GDM1 (cell line): Measurements from ENCODE around the gene XPO4.
"Not testable (repeated sequence)": the region's sequence is repeated elsewhere in the genome, so short reads cannot be mapped to it uniquely, and the experiment has no call there.

ENCODE experiments used
- DNase-seq: peaks from one replicate; lab custom pipeline; 2025; lab: John Stamatoyannopoulos, UW

Gene XPO4

DNA sequence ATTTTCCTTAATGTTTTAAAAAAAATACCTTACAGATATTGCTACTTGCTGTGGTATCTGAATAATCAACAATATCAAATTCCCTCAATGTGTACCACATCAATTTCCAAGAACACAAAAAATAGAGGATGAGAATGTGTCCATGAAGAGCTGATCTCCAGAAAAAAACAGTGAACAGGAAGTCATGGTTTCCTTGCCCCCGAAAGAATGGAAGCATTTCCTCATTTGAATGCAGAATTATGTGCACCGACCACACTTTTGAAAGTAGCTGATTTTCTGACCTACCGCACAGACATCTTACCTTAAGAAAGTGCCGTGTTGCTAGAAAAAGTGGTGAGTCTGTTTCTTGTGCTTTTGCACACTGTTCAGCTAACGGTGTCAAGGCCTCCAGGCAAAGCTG is 115.4 kb downstream of the XPO4 start:
- no peak for DNase-seq

DNA sequence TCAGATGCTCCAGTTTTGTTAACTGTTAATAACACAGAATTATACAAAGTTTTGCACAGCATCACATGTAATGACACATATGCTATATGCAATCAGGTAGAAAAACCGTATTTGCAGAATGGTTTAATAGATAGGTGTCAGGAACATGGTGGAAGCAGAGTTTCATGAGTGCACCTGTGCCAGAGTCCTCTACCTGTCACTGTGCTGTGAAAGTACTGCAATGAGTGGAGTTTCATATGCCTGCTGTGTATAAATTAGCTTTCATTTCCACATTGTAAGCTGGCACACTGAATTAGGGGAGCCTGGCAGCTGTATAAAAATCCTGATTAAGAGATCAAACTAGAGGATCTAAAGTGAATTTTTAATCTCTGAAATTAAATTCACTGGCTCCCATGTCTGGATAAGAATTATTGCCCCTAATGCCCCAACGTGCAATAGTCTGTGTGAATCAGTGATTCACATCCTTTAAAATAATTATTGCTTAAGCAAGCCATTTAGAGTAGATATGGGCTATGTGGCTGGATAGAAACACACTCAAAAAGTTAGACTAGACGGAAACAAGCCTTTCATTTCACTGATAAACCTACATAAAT is 120.3 kb downstream of the XPO4 start:
- DNase-seq = no peak

DNA sequence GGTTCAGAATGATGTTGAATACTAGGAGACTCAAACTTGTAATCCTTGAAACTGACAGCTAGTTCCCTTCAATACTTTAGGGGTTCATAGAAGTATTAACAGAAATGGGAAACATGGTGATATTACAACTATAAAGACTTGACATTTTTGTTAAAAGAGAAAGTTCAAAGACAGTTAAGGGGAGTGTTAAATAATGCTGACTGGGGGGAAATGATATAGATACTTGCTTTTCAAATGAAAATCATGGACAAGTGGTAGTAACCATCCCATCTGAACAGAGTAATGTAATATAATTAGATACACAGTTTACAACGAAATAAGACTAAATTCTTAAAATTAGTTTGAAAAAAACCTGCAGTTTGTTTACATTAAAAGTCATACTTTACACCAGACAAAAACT is 122.2 kb downstream of the XPO4 start:
- no peak for DNase-seq

DNA sequence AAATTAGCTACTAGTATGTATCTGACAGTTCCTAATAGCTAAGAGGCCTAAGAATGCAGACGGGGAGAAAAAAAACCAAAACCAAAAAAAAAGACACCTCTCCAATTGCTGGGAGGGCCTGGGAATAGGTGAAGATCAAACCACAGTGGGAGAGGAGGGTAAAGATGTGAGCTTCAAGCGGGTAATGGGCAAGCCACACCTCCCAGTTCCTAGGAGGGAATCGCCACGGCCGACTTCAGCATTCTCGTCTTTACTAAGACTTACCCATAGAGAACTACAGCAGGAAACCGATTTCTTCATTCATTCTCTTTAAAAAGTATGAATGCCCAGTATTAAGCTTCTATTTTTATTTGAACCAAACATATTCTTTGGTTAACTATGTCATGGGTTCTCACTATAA is 123.1 kb downstream of the XPO4 start:
- DNase-seq = no peak

DNA sequence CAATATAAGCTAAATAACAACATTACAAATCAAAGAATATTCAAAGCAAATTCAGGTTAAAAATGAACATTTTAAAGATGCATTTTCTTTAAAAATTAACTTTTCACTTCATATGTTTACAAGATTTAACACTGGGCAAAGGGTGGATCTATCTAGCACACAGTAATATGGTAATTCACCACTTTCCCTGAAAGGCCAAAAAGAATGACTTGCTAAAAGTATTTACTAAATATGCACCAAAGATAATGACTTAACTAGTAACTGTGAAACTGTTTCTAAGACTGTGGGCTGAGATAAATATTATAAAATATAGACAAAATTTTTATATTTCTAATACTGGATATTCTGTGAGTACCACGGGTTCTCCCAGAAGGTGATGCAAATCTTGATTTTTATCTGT is 124.2 kb downstream of the XPO4 start:
- DNase-seq = no peak

DNA sequence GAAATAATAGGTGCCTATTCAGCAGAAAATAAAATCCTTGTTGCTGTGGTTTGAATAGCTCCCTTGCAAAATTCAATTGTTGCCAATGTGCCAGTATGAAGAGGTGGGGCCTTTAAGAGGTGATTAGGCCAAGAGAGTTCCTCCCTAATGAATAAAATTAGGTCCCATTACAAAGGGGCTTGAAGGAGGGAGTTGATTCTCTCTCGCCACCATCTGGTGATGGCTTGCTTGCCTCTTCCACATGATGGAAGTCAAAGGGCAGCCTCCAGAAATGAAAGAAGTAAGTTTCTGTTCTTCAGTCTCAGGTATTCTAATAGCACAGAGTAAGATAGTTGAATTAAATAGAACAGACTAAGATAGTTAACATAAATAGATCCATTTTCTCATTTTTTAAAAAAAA is 125.8 kb downstream of the XPO4 start:
- DNase-seq = no peak

DNA sequence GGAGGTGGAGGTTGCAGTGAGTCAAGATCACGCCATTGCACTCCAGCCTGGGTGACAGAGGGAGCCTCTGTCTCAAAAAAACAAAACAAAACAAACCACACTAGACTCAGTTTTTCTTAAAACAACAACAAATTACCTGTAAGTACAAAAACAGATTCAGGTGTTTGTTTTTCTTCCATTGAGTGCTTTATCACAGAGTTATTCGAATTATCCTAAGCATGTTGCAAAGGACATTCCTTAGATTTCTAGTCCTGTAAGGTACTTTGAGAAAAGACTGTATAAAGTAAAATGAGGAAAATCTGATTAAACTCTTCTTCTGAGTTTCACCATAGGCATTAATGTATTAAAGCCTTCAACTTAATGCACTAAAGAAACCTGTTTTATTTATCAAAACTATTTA is 126.6 kb downstream of the XPO4 start:
- no peak for DNase-seq

DNA sequence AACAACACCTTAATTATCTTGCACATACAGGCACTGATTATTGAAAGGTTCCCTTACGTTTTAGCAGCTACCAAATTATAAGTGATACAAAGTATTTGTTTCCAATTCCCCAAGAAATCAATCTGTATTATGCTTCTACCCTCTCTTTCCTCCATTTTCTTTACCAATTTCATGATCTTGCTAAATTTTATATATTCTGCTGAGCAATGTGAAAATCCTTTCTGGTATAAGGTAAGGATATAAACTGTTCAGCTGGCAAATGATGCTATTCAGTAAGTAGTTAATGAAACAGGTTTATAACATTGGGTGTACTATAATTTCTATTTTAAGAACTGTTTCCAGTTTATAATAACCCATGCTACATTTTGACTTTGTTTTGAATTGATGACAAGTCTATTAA is 127.8 kb downstream of the XPO4 start:
- DNase-seq = no peak

DNA sequence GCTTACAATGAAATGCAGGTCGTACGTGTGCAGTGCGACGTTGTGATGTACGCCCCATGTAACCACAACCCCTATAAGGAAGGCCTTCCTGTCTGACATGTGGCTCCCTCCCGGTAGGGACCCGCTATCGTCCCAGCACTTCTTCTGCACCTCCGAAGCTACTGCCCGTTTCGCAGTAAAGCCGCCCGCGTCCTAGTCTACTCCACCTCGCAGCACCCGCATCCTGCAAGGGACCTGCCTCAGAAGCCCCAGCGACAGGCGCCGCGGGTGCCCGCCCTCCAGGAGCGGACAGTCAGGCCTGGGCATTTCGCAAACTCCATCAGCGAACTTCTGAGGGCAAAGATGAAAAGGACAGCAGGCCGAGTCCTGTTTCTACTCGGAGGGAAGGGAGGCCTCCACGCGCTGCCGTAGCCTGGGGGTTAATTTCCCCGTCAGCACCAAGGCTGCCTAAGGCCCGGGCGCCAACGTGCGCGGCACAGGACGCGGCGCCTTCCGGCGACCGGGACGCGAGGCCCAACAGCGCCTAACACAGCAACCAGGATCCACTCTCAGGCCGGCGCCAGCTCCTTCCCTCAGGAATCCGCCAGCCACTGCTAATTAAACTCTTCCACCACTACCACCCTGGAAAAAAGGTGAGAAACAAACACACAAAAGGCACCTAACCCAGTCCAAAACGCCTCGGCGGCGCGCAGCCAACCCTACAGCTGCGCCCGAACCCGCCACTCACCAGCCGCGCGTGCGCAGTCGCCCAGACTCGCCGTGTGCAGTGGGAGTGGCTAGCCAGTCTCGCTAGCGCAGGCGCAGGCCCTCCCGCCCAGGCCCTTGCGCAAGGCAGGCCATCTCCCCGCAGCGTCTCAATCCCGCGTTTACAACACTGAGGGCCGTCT is 129.1 kb downstream of the XPO4 start, which contains the start of gene EEF1AKMT1:
Gene EEF1AKMT1, minus strand, starts transcription at position 768 of the 887 bp plus-strand sequence. CDS start 16,363 bp downstream, outside the sequence.
- DNase-seq = peak; percentile 96

DNA sequence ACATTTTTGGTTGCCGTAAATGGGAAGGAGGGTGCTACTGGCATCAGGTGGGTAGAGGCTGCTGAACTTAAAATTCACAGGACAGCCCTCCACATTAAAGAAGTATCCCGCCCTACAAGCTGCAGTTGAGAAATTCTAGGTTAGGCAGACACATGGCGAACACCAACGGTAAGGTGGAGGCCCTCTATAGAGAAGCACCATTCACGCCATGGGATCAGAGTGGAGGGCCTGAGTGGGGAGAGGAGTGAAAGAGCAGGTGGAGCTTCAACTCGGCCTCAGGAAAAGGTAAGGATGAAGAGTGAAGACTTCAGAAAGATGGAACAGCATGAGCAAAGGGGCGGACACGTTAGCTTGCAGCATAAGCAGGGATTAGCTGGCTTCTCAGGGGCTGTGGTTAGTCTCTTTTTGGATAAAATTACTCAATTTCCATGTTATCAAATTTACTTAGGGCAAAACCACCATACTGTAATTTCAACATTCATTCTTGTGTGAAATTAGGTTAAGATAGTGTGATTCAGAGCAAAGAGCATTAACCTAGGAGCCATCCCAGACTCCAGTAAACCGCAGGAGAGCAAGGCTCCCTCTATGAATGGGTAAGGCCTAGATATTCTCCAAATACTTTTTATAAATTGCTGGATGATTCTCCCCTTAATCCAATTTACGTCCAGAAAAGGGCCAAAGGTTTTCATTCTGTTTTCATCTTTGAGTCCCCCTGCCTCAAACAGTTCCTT is 130.0 kb downstream of the XPO4 start:
- DNase-seq = no peak

DNA sequence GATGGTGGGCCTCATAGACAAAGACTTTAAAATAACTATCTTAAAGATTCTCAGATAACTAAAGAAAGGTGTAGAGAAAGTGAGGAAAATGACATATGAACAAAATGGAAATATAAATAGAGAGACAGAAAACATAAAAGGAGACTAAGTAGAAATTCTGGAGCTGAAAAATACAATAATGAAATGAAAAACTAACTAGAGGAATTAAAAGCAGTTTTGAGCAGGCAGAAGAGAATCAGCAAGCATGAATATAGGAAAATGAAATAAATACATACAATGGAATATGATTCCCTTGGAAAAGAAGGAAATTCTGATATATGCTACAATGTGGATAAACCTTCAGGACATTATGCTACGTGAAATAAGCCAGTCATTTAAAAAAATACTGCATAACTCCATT is 132.7 kb downstream of the XPO4 start:
- no peak for DNase-seq

DNA sequence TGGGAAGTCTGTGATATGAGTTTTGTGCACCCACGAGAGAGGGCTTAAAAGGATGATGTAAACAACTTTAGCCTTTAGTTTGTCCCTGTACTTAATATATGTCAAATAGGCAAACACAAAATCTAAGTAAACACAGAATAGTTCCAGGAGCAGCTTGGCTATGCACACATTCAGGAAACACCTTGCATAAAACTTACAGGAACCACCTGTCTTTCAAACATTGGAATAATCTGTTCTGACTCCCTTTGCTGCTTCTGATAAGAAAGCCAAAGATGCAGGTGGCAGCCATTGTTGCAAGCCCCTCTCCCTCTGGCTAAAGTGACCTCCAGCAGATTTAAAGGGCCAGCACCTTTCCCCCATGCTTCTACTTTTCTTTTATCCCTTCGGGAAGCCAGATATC is 133.5 kb downstream of the XPO4 start:
- DNase-seq = no peak

DNA sequence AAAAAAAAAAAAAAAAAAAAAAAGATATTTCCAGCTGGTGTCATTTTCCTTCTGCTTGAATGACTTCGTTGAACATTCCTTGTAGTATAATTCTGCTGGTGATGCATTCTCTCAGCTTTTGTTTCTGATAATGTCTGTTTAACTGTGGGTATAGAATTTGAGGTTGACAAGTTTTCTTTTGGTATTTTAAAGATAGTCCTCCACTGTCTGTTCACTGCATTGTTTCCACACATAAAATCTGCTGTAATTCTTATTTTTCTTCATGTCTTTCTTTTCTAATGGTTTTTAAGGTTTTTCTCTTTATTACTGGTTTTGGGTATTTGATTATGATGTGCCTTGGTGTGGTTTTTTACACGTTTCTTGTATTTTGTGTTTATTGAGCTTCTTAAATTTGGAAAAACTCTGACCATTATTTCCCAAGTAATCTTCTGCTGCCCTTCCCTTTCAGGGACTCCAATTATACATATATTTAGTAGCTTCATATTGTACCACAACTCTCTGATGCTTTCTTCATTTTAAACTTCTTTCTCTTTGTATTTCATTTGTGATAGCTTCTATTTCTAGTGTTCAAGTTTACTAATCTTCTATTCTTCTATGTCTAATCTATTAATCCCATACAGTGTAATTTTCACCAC is 135.1 kb downstream of the XPO4 start:
- DNase-seq = no peak

DNA sequence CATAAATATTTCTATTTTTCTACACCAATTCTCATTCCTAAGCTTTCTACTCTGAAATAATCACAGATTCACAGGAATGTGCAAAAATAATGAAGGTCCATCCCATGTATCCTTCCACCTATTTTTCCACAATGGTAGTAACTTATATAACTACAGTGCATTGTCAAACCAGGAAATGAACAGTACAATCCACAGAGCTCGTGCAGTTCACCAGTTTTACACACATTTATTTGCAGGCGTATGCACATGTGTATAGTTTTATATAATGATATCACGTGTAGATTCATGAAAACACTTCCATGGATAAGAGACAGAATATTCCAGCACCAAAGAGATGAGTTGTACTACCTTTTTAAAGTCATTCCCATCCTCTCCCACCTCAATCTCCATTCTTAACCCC is 141.7 kb downstream of the XPO4 start:
- no peak for DNase-seq

DNA sequence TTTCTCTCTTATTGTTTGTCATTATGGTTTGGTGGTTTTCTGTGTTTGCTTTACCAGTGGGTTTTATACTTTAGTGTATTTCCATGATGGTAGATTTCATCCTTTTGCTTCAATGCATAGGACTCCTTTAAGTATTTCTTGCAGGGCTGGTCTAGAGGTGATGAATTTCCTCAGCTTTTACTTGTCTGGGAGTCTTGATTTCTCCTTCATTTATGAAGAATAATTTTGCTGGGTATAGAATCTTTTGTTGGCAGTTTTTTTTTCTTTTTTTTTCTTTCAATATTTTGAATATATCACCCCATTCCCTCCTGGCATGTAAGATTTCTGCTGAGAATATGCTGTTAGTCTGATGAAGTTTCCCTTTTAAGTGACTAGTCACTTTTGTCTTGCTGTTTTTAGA is 148.5 kb downstream of the XPO4 start:
- DNase-seq = no peak

DNA sequence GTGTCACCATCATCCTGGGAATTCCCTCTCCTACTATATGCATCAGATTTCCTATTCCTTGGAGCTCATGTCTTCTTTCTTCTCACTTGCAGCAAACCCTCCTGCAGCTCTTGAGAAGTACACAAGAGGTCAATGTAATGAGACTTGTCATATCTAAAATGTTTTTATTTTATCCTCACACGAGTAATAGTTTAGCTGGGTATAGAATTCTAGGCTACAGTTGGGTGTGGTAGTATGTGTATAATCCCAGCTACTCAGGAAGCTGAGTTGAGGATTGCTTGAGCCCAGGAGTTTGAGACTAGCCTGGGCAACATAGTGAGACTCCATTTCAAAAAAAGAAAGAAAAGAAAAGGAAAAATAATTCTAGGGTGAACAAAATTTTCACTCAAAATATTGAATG is 153.2 kb downstream of the XPO4 start:
- no peak for DNase-seq

DNA sequence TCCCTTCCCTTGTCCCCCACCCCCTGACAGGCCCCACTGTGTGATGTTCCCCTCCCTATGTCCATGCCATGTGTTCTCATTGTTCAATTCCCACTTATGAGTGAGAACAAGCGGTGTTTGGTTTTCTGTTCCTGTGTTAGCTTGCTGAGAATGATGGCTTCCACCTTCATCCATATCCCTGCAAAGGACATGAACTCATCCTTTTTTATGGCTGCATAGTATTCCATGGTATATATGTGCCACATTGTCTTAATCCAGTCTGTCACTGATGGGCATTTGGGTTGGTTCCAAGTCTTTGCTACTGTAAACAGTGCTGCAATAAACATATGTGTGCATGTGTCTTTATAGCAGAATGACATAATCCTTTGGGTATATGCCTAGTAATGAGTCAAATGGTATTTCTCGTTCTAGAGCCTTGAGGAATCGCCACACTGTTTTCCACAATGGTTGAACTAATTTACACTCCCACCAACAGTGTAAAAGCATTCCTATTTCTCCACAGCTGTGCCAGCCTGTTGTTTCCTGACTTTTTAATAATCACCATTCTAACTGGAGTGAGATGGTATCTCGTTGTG is 158.6 kb downstream of the XPO4 start:
- not testable (repeated sequence) for DNase-seq

DNA sequence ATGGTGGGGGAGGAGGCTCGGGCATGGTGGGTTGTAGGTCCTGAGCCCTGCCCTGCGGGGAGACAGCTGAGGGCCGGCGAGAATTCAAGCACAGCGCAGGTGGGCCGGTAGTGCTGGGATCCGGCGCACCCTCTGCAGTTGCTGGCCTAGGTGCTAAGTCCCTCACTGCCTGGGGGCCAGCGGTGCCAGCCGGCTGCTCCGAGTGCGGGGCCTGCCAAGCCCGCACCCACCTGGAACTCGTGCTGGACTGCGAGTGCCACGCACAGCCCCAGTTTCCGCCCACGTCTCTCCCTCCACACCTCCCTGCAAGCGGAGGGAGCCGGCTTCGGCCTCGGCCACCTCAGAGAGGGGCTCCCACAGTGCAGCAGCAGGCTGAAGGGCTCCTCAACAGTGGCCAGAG is 162.5 kb downstream of the XPO4 start:
- no peak for DNase-seq

DNA sequence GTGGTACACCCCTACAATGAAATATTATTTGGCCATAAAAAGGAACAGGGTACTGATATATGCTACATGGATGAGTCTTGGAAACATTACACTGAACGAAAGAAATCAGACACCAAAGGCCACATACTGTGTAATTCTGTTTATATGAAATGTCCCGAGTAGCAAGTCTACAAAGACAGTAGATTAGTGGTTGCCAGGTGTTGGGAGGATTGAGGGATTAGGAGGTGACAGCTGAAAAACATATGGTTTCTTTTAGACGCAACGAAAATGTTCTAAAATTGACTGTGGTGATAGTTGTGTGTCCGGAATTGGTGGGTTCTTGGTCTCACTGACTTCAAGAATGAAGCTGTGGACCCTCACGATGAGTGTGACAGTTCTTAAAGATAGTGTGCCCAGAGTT is 163.9 kb downstream of the XPO4 start:
- no peak for DNase-seq

DNA sequence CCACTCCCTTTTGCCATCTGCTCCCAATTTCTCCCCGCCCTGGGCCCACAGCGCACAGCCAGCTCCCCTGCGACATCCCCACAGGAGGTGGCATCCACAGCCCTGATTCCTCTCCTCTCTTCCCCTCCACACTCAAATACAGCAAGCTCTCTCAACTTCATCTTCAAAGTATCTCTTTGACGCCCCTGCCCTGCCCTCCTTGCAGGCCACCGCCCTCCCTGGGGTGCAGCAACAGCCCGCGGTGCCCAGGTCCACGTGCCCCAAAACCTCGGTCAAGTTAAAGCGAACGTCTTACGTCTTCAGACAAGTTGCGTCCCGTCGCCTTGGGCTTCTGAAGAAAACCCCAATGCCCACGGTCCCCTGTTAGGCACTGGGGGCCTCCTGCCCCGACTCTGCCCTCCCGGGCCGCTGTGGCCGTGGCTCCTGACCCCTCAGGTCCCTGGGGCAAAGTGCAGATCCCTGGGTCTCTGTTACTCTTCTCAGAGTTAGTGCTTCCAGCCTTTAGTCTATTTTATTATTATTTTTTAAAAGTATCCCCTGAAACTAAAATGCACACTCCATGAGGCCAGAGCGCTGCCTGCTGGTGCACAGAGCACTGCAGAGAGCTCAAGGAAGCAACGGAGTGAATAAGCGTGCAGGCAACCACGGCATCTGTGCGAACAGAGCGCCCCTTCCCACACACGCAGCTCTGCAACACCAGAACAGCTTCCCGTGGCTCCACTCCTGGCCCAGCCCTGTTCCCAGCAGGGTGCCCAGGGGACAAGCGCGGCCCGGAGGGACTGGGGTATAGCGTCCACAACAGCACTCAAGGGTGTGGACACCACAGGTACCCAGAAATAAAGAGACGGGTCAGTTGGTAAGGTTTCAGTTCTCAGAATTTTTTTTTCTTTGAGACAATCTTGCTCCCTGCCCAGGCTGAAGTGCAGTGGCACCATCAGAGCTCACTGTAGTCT is 172.6 kb downstream of the XPO4 start:
- no peak for DNase-seq
